GM12875 (cell line): Measurements from ENCODE around the gene FAM117B.
"Not testable (repeated sequence)": the region's sequence is repeated elsewhere in the genome, so short reads cannot be mapped to it uniquely, and the experiment has no call there.

Experiments
- H3K4me3 ChIP-seq: one replicate; pipeline ENCODE4 v1.5.1; 2011; ENCODE audit warnings: low read depth, low read length, control low read depth
- TF ChIP-seq, protein P1 (sequence below): IDR thresholded peaks from 2 replicates; pipeline ENCODE4 v1.5.1; 2011; ENCODE audit warnings: low read depth, mild to moderate bottlenecking, control low read depth, inconsistent platforms, low read length, moderate library complexity, borderline replicate concordance; ENCODE audit not compliant: insufficient read depth

The FAM117B gene

DNA sequence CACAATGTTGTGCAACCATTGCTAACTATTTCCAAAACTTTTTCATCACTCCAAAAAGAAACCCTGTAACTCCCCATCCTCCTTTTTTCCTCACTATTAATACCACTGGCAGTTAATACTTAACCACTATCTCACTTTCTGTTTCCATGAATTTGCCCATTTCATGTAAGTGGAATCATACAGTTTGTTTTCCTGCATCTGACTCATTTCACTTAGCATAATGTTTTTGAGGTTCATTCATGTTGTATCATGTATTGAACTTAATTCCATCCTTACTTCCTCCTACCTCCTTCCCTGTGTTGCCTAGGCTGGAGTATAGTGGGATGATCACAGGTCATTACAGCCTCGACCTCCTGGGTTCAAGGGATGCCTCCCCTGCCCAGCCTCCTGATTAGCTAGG is 68.3 kb downstream of the FAM117B start:
- no peak overlapping the region for H3K4me3 ChIP-seq
- TF ChIP-seq, protein P1, sequence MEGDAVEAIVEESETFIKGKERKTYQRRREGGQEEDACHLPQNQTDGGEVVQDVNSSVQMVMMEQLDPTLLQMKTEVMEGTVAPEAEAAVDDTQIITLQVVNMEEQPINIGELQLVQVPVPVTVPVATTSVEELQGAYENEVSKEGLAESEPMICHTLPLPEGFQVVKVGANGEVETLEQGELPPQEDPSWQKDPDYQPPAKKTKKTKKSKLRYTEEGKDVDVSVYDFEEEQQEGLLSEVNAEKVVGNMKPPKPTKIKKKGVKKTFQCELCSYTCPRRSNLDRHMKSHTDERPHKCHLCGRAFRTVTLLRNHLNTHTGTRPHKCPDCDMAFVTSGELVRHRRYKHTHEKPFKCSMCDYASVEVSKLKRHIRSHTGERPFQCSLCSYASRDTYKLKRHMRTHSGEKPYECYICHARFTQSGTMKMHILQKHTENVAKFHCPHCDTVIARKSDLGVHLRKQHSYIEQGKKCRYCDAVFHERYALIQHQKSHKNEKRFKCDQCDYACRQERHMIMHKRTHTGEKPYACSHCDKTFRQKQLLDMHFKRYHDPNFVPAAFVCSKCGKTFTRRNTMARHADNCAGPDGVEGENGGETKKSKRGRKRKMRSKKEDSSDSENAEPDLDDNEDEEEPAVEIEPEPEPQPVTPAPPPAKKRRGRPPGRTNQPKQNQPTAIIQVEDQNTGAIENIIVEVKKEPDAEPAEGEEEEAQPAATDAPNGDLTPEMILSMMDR, result no peak

DNA sequence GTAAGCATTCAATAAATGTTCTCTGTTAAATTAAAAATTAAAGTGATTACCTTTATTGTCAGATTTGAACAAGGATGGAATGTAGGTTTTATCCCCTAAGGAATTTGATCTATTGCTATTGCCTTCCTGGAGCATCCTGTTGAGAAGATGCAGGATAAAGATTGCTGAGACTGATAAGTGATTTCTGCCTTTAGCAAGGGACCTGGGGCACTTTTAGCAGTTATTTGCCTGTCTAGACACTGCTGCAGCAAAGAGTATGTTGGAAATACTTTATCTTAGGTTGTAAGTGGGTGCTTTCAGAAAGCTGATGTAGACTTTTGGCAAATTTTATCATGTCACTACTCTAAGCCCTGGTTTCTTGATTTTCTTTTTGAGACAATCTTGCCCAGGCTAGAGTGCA is 69.5 kb downstream of the FAM117B start:
- TF ChIP-seq, protein P1, result no peak
- no peak overlapping the region for H3K4me3 ChIP-seq

DNA sequence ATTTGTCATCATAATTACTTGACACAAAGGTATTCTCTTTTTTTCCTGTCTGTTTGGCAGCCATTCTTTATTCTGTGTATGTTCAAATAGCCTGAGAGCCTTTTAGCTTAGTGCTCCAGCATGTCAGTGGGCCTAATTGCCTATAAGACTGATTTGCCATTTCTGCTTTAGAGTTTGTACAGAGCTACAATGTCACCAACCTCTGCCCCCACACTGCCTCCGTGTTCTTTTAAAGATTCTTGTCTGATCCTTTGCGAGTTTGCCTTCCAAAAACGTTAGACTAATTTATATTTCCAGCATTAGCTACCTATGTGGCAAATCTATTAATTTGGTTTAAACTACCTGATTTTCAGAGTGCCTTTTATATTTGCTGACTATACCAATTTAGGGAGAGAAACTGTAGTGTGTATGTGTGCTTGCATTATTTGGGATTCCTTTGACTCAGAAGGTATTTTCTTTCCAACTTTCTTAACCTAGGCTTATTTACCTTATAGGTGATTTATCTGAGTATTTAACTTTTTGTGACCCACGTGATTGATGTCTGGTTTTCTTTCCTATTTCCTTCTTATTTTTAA is 70.8 kb downstream of the FAM117B start:
- TF ChIP-seq, protein P1, result no peak
- no peak overlapping the region for H3K4me3 ChIP-seq

DNA sequence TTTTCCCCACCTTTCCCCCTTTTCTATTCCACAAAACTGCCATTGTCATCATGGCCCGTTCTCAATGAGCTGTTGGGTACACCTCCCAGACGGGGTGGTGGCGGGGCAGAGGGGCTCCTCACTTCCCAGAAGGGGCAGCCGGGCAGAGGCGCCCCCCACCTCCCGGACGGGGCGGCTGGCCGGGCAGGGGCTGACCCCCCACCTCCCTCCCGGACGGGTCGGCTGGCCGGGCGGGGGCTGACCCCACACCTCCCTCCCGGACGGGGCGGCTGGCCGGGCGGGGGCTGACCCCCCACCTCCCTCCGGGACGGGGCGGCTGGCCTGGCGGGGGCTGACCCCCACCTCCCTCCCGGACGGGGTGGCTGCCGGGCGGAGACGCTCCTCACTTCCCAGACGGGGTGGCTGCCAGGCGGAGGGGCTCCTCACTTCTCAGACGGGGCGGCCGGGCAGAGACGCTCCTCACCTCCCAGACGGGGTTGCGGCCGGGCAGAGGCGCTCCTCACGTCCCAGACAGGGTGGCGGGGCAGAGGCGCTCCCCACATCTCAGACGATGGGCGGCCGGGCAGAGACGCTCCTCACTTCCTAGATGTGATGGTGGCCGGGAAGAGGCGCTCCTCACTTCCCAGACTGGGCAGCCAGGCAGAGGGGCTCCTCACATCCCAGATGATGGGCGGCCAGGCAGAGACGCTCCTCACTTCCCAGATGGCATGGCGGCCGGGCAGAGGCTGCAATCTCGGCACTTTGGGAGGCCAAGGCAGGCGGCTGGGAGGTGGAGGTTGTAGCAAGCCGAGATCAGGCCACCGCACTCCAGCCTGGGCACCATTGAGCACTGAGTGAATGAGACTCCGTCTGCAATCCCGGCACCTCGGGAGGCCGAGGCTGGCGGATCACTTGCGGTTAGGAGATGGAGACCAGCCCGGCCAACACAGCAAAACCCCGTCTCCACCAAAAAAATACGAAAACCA is 80.5 kb downstream of the FAM117B start:
- not testable (repeated sequence) for H3K4me3 ChIP-seq

DNA sequence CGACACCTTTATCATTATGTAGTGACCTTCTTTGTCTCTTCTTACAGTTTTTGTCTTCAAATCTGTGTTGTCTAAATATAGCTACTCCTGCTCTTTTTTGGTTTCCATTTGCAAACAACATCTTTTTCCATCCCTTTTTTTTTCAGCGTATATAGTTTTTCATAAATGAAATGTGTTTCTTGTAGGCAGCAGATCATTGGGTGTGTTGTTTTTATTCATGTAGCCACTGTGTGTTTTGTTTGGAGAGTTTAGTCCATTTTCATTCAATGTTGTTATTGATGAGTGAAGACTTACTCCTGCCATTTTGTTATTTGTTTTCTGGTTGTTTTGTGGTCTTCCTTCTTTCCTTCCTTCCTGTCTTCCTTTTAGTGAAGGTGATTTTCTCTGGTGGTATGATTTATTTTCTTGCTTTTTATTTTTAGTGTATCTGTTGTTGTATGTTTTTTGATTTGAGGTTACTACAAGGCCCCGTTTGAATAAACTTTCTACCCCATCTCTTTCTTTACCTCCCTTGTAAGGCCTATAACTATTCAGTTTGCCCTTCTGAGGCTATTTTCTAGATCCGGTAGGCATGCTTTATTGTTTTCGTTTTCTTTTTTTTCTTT is 81.4 kb downstream of the FAM117B start:
- TF ChIP-seq, protein P1, result no peak
- H3K4me3 ChIP-seq, result no peak overlapping the region

DNA sequence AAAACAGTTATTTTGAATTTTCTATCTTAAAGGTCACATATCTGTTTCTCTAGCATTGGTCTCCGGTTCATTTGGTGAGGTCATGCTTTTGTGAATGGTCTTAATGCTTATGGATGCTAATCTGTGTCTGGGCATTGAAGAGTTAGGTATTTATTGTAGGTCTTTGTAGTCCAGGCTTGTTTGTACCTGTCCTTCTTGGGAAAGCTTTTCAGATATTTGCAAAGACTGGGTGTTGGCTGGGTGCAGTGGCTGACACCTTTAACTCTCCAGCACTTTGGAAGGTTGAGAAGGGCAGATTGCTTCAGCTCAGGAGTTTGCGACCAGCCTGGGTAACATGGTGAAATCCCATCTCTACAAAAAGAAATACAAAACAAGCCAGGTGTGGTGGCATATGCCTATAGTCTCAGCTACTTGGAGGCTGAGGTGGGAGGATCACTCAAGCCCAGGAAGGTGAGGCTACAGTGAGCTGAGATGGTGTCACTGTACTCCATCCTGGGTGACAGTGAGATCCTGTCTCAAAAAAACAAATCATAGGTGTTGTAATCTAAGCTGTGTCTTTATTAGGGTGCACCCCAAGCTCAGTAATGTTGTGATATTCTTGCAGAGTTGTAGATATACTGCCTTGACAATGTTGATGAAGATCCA is 82.3 kb downstream of the FAM117B start:
- TF ChIP-seq, protein P1, result no peak
- no peak overlapping the region for H3K4me3 ChIP-seq

DNA sequence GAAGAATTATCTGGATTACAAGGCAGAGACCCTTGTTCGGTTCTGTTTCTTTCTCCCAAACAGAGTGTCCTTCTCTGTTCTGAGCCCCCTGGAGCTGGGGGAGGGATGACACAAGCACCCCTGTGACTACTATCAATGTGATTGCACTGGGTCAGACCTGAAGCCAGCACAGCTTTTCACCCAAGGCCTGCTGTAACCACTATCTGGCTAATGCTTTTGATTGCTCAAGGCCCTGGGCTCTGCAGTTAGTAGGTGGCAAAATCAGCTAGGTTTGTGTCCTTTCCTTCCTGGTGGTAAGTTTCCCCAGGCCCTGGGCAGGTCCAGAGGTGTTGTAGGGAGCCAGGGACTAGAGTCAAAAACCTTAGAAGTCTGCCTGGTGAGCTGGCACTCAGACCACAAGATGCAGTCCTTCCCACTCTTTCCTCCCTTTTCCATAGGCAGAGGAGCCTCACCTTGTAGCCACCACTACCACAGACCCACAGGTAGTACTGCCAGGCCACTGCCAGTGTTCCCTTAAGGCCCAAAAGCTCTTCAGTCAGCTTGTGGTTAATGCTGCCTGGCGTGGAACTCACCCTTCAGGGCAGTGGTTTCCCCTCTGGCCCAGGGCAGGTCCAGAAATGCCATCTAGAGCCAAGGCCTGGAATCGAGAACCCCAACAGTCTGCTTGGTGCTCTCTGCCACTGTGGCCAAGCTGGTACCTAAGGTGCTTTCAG is 83.0 kb downstream of the FAM117B start:
- TF ChIP-seq, protein P1, result no peak
- no peak overlapping the region for H3K4me3 ChIP-seq
